Keratinocyte (primary cell): ENCODE data around the gene ASTN2. TPM values are rescaled to one million over a fixed set of nuclear protein-coding genes. Genes with fewer than 3 reads are reported as not detected.

Experiments used
- DNase-seq: peaks from one replicate; pipeline ENCODE4 v3.0.0-alpha.2; 2011; ENCODE audit warnings: low read depth, missing footprints, low spot score
- FAIRE-seq: peaks from 2 replicates; lab custom pipeline; 2011; peaks lifted over from hg19 to GRCh38; lab: Jason Lieb, UNC
- H2AFZ ChIP-seq: 2 replicates; pipeline ENCODE4 v1.6.0; 2012; ENCODE audit warnings: low read length, control low read depth, inconsistent platforms; ENCODE audit not compliant: control insufficient read depth
- H3K27ac ChIP-seq: 2 replicates; pipeline ENCODE4 v1.5.1; 2011; ENCODE audit warnings: low read length; ENCODE audit not compliant: control insufficient read depth, insufficient read depth
- H3K27me3 ChIP-seq: 3 replicates; pipeline ENCODE4 v1.6.0; 2011; ENCODE audit warnings: low read length; ENCODE audit not compliant: control insufficient read depth, insufficient read depth; ENCODE audit errors: extremely low read depth
- H3K36me3 ChIP-seq, 2 experiments: 2 replicates in 1 of 2; 3 replicates in 1 of 2; pipeline ENCODE4 v1.5.1; 2011; ENCODE audit warnings: low read length in 2 of 2, mild to moderate bottlenecking in 1 of 2; ENCODE audit not compliant: control insufficient read depth in 2 of 2, insufficient read depth in 2 of 2; ENCODE audit errors: extremely low read depth in 1 of 2
- H3K4me1 ChIP-seq: 3 replicates; pipeline ENCODE4 v1.5.1; 2011; ENCODE audit warnings: low read length; ENCODE audit not compliant: control insufficient read depth, insufficient read depth; ENCODE audit errors: extremely low read depth
- H3K4me2 ChIP-seq: 3 replicates; pipeline ENCODE4 v1.6.0; 2011; ENCODE audit warnings: low read depth, low read length; ENCODE audit not compliant: control insufficient read depth, insufficient read depth; ENCODE audit errors: extremely low read depth
- H3K4me3 ChIP-seq, 3 experiments: fragments of 200-600 bp in 1 of 3; sonication (generic) in 1 of 3; 2 replicates in 2 of 3; 3 replicates in 1 of 3; pipeline ENCODE4 v1.5.1; 2011 to 2016; ENCODE audit warnings: low read length in 3 of 3, mild to moderate bottlenecking in 3 of 3, control low read depth in 2 of 3, inconsistent platforms in 1 of 3, low read depth in 1 of 3, mixed read lengths in 1 of 3, mixed run types in 1 of 3, moderate library complexity in 1 of 3; ENCODE audit not compliant: control insufficient read depth in 2 of 3, insufficient read depth in 2 of 3; ENCODE audit errors: extremely low read depth in 1 of 3
- H3K79me2 ChIP-seq: 2 replicates; pipeline ENCODE4 v1.6.0; 2012; ENCODE audit warnings: low read length; ENCODE audit not compliant: control insufficient read depth, insufficient read depth
- H3K9ac ChIP-seq: 3 replicates; pipeline ENCODE4 v1.6.0; 2011; ENCODE audit warnings: low read length; ENCODE audit not compliant: control insufficient read depth, insufficient read depth; ENCODE audit errors: extremely low read depth
- H3K9me1 ChIP-seq: 3 replicates; pipeline ENCODE4 v1.6.0; 2011; ENCODE audit warnings: low read length; ENCODE audit not compliant: control insufficient read depth, insufficient read depth; ENCODE audit errors: extremely low read depth
- H3K9me3 ChIP-seq: 2 replicates; pipeline ENCODE4 v1.5.1; 2012; ENCODE audit warnings: low read depth, low read length; ENCODE audit not compliant: control insufficient read depth
- H4K20me1 ChIP-seq: 3 replicates; pipeline ENCODE4 v1.6.0; 2011; ENCODE audit warnings: low read length; ENCODE audit not compliant: control insufficient read depth, insufficient read depth; ENCODE audit errors: extremely low read depth
- EZH2 ChIP-seq: IDR thresholded peaks from one replicate; pipeline ENCODE4 v1.6.1; 2012; ENCODE audit warnings: inconsistent platforms, mild to moderate bottlenecking, low read length, moderate library complexity
- dilution Hi-C: fragments of 300-500 bp; cut with MboI; formaldehyde crosslinking; loops from one replicate; pipeline ENCODE4 v1.7.0; 2020; ENCODE audit warnings: low sequenced_read_pairs; ENCODE audit not compliant: extremely low pct_ligation_motif_present
- polyA plus RNA-seq, 5 experiments: library from polyadenylated mRNA; depleted of rRNA in 3 of 5; stranded (reverse) in 3 of 5; stranded (forward) in 1 of 5; unstranded in 1 of 5; fragments of >200 nt; gene quantifications; 1 replicate in 1 of 5; 2 replicates in 3 of 5; 3 replicates in 1 of 5; pipeline versions ENCODE4 v1.2.1 to v1.2.3, GENCODE V29; 2011 to 2012; ENCODE audit warnings: missing spikeins in 2 of 5, low read depth in 1 of 5, low replicate concordance in 1 of 5
- TF ChIP-seq, protein P1 (sequence below), 3 experiments: IDR thresholded peaks in 1 of 3; conservative IDR thresholded peaks in 1 of 3; optimal IDR thresholded peaks in 1 of 3; 2 replicates in 2 of 3; 3 replicates in 1 of 3; pipeline versions ENCODE3 to v1.5.1; 2011; ENCODE audit warnings: low read length in 3 of 3, mild to moderate bottlenecking in 3 of 3, moderate library complexity in 2 of 3, control low read depth in 1 of 3, inconsistent platforms in 1 of 3; ENCODE audit not compliant: insufficient read depth in 2 of 3; ENCODE audit errors: extremely low read depth in 1 of 3

ASTN2 gene
- polyA plus RNA-seq, 1 donor (not counting 4 experiments of a cell fraction or from before 2014, with no cell fraction given) = 0.31 TPM

DNA sequence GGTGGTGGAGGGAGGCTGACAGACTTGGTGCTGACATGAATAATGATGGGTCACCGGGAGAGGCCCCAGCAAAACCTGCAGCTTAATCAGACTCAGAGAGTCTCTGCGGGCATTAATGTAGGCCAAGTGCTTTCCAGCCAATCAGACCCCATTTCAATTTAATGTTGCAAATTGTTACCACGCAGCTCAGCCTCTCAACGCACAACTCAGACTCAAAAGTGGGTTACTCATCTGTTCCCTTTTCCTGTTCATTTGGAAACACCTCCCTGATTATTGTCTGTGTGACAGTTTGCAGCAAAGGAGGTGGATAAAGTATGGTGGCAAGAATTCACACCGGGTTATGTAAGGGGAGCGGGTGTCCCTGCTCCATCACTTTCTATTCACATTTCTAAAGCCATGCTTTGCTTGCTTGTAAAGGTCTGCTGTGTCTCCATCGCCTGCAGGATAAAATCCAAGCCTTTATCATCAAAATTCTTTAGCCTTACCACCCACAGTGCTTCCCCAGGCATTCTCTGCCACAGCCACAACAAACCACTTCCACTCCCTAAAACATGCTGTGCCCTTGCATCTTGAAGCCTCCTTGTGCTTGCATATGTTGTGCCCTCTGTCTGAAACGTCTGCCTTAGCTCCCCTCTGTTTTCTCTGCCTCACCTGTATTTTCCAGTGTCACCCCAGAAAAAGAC, 156.5 kb downstream of the ASTN2 start:
- Histone ChIP-seq H3K4me1 (no peaks in the 10 kb centered on the region), H4K20me1 (no peaks in the 10 kb centered on the region), H3K36me3 (no peaks in the 10 kb centered on the region), H3K27me3 (no peaks in the 10 kb centered on the region), H3K9me3 (no peaks in the 10 kb centered on the region), H2AFZ (no peak overlapping the region), H3K79me2 (no peaks in the 10 kb centered on the region), H3K4me3 (no peak overlapping the region), H3K9me1 (no peaks in the 10 kb centered on the region), H3K9ac (no peak overlapping the region), H3K27ac (no peak overlapping the region), H3K4me2 (no peak overlapping the region)
- no peak for DNase-seq
- FAIRE-seq = no peak
- TF ChIP-seq EZH2 = no peak
- TF ChIP-seq, protein P1, sequence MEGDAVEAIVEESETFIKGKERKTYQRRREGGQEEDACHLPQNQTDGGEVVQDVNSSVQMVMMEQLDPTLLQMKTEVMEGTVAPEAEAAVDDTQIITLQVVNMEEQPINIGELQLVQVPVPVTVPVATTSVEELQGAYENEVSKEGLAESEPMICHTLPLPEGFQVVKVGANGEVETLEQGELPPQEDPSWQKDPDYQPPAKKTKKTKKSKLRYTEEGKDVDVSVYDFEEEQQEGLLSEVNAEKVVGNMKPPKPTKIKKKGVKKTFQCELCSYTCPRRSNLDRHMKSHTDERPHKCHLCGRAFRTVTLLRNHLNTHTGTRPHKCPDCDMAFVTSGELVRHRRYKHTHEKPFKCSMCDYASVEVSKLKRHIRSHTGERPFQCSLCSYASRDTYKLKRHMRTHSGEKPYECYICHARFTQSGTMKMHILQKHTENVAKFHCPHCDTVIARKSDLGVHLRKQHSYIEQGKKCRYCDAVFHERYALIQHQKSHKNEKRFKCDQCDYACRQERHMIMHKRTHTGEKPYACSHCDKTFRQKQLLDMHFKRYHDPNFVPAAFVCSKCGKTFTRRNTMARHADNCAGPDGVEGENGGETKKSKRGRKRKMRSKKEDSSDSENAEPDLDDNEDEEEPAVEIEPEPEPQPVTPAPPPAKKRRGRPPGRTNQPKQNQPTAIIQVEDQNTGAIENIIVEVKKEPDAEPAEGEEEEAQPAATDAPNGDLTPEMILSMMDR (optimal IDR thresholded peaks at IDR 0.05 in 1 of 3, IDR thresholded peaks at IDR 0.05 in 1 of 3, conservative IDR thresholded peaks at IDR 0.05 in 1 of 3; ENCODE audit: extremely low read depth in 1 of 3, insufficient read depth in 2 of 3, low read length in 3 of 3) = no peak
- dilution Hi-C loops = no loop called here

DNA sequence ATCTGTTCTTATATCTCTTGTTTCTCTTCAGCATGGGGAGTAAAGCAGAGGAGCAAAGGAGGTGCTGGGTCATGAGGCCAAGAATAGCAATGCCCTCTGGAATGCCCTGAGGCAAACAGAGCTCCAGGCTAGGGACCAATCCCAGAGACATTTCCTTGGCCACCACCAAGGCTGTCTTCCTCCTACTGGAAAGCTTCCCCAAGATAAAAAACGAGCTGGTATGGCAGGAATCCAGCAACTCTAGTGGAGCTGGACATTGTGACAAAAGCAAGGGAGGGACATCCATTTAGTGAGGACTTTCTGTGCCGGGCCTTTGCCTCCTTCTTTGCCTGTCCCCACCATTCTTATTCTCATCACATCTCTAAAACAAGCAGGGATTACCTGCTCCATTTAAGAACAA, 161.6 kb downstream of the ASTN2 start:
- Histone ChIP-seq H4K20me1 (no peaks in the 10 kb centered on the region), H3K9ac (no peak overlapping the region), H3K9me1 (no peaks in the 10 kb centered on the region), H3K27ac (no peak overlapping the region), H3K9me3 (no peaks in the 10 kb centered on the region), H3K36me3 (no peaks in the 10 kb centered on the region), H3K79me2 (no peaks in the 10 kb centered on the region), H3K4me2 (no peak overlapping the region), H3K4me1 (no peaks in the 10 kb centered on the region), H3K4me3 (no peak overlapping the region), H3K27me3 (no peaks in the 10 kb centered on the region), H2AFZ (no peak overlapping the region)
- TF ChIP-seq, protein P1 (optimal IDR thresholded peaks at IDR 0.05 in 1 of 3, IDR thresholded peaks at IDR 0.05 in 1 of 3, conservative IDR thresholded peaks at IDR 0.05 in 1 of 3; ENCODE audit: extremely low read depth in 1 of 3, insufficient read depth in 2 of 3, low read length in 3 of 3) = no peak
- TF ChIP-seq EZH2 = no peak
- dilution Hi-C loops = no loop called here
- DNase-seq = no peak
- FAIRE-seq = no peak
